Neural progenitor cell (in vitro differentiated cells): ENCODE measurements around the gene JAG1.

Source experiments
- EZH2 ChIP-seq: fragments of 200-600 bp; sonication (generic); IDR thresholded peaks from 2 replicates; pipeline ENCODE4 v1.6.1; 2017; ENCODE audit warnings: antibody characterized with exemption, mild to moderate bottlenecking, moderate library complexity
- TF ChIP-seq, protein P1 (sequence below): fragments of 200-600 bp; sonication (generic); IDR thresholded peaks from 2 replicates; pipeline ENCODE4 v1.5.1; 2017; ENCODE audit warnings: antibody characterized with exemption, mild to moderate bottlenecking

DNA sequence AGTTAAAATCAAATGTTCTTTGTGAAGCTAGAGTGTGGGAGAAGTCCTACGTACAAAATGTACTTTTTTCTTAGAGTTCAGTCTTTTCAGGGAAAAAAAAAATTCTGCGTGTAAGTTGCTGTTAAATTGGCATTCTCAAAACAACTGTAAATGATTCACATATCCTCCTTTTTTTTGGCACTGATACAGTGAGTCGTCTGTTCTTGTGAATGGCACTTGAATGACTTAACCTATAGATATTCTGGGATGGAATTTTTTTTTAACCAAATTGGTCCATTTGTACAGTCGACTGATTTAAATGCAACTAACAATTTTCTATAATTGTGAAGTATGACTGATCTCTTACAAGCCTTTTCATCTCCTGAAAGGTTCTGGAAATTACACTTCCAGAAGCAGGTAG, 5.5 kb upstream of the JAG1 start:
- TF ChIP-seq, protein P1, sequence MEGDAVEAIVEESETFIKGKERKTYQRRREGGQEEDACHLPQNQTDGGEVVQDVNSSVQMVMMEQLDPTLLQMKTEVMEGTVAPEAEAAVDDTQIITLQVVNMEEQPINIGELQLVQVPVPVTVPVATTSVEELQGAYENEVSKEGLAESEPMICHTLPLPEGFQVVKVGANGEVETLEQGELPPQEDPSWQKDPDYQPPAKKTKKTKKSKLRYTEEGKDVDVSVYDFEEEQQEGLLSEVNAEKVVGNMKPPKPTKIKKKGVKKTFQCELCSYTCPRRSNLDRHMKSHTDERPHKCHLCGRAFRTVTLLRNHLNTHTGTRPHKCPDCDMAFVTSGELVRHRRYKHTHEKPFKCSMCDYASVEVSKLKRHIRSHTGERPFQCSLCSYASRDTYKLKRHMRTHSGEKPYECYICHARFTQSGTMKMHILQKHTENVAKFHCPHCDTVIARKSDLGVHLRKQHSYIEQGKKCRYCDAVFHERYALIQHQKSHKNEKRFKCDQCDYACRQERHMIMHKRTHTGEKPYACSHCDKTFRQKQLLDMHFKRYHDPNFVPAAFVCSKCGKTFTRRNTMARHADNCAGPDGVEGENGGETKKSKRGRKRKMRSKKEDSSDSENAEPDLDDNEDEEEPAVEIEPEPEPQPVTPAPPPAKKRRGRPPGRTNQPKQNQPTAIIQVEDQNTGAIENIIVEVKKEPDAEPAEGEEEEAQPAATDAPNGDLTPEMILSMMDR: no peak
- TF ChIP-seq EZH2: no peak
